ENCODE measurements around the gene GCH1. TPM values are rescaled to one million over a fixed set of nuclear protein-coding genes. Genes with fewer than 3 reads are reported as not detected.
"Not testable (repeated sequence)": the region's sequence is repeated elsewhere in the genome, so short reads cannot be mapped to it uniquely, and the experiment has no call there.

Gene GCH1, protein sequence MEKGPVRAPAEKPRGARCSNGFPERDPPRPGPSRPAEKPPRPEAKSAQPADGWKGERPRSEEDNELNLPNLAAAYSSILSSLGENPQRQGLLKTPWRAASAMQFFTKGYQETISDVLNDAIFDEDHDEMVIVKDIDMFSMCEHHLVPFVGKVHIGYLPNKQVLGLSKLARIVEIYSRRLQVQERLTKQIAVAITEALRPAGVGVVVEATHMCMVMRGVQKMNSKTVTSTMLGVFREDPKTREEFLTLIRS
- polyA plus RNA-seq (2013, experiment 1 of 2; ENCODE audit: insufficient read length), result 1.2 TPM
- polyA plus RNA-seq (2013, experiment 2 of 2; ENCODE audit: insufficient read length), result 1.2 TPM

DNA sequence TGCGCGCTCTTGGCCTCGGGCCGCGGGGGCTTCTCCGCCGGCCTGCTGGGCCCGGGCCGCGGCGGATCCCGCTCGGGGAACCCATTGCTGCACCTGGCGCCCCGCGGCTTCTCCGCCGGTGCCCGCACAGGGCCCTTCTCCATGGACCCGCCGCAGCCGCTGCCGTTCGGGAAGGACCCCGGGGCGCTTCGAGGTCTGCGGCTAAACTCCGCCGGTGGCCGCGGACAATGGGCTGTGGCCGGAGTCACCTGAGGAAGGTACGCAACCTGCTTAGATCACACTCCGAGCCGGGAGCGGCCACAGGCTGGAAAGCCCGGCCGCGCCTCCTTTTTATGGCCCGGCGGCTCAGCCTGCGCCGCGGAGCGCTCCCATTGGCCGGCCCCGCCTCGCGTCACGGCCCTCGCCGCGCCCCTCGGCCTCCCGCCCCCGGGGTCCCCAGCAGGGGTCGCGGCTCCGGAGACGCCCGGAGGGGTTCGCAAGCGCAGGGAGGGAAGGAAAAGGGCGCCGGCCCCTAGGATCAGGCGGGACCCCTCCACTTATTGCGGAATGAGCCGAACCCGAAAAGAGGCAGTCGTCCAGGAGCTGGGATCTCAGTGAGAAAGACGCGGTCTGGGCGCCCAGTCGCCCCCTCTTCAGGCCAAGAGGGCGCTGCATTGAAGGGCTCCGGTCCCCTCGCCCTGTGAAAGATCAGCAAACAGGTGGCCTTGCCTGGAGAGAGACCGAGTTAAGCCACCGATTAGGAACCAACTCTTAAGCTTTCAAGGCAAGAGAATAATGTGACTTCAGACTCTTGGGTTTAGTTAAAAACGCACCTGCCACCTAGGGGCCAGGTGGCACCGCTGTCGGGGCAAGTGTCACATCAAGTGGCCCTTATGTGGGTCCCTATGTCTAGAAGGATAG, at the start of gene GCH1:
GCH1 (minus strand) TSS at position 306 of the 900 bp plus-strand sequence; CDS start at position 143, 163 bp downstream.
- DNase-seq, result peak; percentile 39

DNA sequence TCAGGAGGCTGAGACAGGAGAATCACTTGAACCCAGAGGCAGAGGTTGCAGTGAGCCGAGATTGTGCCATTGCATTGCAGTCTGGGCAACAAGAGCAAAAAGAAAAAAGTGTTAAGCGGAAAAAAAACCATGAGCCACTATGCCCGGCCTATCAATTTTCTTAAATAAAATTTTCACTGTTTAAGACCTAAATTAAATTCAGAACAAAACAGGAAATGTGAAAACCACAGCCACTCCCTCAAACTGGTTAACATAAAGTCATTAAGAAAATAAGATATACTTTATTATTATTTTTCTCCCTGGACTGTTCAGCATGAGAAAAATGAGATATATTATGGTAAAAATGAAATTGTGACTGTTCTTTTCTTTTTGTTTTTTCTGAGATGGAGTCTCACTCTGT, 44.6 kb upstream of the GCH1 start:
- DNase-seq, result no peak

DNA sequence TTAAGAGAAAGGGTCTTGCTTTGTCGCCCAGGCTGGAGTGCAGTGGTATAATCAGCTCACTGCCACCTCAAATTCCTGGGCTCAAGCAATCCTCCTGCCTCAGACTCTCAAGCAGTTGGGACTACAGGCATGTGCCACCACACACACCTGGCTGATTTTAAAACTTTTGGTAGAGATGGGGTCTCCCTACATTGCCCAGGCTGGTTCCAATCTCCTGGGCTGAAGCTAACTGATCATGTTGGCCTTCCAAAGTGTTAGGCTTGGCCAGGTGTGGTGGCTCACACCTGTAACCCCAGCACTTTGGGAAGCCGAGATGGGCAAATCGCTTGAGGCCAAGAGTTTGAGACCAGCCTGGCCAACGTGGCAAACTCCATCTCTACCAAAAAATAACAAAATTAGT, 43.9 kb upstream of the GCH1 start:
- no peak for DNase-seq

DNA sequence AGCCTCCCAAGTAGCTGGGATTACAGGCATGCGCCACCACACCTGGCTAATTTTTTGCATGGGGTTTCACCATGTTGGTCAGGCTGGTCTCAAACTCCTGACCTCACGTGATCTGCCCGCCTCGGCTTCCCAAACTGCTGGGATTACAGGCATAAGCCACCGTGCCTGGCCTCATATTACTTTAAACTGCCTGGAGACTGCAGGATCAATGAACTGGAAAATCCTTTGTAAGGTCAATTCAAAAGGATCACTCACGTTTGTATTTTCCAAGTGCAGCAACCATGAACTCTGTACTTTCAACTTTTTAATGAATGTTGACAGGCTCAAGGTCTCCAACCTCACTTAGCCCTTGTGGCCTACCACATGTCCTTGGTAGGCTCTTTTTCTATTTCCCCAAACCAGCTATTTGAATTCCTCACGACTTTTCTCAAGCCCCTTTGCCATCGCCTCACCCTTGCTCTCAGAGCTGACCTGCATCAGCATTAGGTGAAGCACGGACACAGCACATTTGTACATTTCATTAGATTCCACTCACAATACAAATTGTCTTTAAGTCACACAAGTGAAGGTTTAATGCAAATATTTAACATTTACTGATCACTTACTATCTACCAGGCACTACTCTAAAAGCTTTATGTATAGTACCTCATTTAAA, 42.2 kb upstream of the GCH1 start:
- no peak for DNase-seq

DNA sequence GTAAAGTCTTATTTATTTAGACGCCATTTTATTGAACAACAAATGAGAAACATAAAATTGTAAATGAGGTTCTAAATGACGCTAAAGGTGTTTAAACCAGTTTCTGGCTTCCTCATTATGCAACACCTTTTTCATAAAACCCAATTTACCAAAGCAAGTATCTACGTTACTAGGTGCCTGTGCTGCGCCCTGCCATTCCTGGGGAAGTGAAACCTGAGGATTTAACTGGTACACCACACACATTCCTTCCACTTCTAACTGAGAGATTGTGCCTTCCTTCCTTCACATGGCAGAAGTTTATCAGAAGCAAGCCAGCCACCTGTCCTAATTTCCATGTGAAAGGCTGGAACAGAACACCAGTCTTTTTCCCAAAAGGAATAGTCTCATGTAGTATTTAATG, 40.3 kb upstream of the GCH1 start:
- DNase-seq, result no peak

DNA sequence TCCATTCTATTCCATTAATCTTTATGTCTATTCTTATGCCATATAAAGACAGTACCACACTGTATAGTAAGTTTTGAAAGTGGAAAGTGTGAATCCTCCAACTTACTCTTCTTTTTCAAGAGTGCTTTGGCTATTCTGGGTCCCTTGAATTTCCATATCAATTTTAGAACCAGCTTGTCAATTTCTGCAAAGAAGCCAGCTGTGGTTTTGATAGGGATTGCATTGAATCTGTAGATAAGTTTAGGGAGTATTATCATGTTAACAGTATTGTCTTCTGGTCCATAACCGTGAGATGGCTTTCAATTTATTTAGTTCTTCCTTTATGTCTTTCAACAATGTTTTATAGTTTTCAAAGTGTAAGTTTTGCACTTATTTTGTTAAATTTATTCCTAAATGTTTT, 34.2 kb upstream of the GCH1 start:
- no peak for DNase-seq

DNA sequence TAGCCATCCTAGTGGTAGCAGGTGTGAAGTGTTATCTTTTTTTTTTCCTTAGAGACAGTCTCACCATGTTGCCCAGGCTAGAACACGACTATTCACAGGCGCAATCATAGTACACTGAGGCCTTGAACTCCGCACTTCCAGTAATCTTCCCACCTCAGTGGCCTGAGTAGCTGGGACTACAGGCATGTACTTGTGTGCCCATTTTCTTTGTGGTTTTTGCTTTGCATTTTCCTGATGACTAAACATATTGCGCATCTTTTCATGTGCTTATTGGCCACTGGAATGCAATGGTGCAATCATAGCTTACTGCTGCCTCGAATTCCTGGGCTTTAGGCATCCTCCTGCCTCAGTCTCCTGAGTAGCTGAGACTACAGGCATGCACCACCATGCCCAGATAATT, 33.3 kb upstream of the GCH1 start:
- peak; percentile 53 for DNase-seq

DNA sequence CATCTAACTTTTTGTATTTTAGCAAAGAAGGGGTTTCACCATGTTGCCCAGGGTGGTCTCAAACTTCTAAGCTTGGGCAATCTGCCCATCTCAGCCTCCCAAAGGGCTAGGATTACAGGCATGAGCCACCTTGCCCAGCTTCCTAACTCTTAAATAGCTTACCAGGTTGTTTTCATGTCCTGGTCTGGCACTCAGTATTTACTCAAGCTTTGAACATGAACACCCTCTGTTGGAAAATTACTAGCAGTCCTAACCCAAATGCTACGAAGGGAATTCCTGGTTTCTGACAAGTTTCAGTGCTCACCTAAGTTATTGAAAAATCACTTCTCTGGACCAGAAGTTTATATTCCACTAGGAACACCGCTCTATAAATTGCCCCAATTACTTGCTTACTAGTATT, 32.5 kb upstream of the GCH1 start:
- no peak for DNase-seq

DNA sequence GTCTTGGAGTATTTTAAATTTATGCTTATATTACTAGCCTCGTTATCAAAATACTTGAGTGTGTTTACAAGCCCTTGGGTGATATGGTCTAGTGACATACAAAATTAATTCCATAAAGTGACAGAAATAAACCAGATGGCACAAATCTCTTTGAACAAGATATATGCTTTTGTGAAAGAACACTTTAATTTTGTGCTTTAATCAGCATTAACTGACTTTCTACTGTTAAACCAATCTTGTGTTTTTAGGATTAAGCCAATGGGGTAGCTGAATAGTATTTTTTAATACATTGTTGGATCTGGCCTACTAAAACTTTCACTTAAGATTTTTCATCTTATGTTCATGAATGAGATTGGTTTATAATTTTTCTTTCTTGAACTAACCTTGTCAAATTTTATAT, 30.4 kb upstream of the GCH1 start:
- no peak for DNase-seq

DNA sequence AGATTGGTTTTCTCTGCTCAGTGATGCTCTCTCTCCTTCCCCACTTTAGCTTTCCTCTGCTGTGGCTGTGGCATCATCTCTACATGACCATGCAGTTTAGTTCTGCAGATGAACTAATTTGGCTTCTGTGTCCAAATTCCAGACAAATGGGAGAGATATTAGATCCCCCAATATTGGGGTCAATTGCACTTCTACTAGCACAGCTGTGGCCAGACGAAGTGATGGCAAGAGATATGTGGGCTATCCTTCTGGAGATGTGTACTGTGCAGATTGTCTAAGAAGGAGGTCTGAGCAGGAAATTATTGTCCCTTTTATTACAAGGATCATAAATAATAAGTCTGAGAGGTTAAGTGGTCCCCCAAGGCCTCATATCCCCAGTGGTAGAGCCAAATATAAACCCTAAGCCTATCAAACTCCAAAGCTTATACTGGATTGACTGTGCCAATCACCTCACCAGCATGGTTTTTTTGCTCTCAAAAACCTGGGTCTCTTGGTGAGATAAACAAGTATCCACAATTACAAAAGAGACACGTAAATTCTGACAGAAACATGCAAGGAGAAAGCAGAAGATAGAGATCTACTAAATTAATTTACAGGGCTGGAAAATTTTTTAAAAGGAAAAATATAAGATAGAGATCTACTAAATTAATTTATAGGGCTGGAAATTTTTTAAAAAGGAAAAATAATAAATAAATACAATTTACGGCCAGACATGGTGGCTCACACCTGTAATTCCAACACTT, 29.1 kb upstream of the GCH1 start:
- no peak for DNase-seq

DNA sequence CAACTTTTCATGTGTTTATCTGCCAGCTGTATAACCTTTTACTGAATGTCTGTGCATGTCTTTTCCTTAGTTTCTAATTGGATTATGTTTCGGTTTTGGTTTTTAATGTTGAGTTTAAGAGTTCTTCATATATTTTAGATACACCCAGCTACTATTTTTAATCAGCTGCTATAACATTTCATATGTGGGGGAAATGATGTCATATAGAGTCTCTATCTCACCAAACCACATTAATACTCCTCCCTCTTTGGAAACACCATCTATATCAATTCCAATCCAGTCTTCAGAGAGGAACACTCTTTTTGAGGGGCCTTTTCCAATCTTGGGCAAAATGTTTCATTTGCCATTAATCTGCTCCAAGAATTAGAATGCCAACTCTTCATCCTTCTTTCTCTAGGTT, 28.5 kb upstream of the GCH1 start:
- DNase-seq, result no peak

DNA sequence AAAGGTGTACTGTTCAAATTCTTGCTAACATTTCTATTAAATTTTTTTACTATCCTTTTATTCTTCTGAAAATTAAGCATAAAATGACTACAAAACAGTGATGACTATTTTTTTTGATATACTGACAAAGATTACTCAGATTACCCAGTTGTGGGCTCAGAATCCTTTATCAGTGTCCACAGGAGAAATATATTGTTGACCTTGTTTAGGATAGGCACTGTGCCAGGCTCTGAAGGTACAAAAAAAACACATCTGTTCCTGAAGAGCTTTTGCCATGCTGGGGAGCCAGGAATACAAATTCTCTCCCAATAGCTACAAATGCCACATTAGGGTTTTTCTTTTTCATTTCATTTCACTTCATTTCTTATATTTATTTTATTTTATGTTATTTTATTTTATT, 26.9 kb upstream of the GCH1 start:
- no peak for DNase-seq

DNA sequence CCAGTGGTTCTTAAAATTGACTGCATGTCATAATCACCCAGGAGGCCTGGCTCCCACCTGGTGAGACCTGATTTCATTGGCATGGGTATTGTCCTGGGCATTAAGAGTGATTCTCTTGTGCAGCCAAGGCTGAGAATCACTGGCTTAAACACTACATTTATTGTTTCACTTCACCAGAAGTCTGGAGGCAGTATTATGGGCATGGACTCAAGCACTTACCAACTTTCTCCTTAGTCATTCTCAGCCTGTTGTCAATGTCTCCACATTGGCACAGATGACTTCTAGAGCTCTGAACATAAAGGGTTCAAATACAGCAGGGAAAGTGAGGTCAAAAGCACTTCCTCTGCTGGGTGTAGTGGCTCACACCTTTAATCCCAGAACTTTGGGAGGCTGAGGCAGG, 25.6 kb upstream of the GCH1 start:
- no peak for DNase-seq

DNA sequence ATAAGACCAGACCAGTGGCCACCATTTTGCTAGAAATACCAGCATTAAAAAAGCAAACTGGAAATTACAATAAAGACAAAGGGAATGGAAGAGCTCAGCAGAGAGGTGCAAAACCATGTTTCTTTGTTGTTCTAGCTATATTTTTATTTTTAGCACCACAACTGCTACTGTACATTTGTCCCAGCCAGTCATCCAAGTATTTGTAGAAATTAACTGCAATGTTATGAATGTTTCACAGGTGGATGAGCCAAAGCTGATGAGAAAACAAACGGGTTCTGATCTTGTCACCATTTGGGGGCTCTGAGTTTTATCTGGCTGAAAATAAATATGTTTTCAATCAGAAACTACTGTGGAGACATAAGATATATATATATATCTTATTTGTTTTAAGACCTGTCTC, 24.9 kb upstream of the GCH1 start:
- DNase-seq, result no peak

DNA sequence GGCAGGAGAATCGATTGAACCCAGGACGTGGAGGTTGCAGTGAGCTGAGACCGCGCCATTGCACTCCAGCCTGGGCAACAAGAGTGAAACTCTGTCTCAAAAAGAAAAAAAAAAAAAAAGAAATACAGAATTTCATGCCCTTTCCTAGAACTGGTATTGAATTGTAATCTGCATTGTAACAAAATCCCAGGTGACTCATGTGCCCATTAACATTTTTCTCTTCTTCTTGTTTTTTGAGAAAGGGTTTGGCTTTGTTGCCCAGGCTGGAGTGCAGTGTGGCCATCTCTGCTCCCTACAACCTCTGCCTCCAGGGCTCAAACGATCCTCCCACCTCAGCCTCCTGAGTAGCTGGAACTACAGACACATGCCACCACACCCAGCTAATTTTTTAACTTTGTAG, 23.9 kb upstream of the GCH1 start:
- DNase-seq, result not testable (repeated sequence)

DNA sequence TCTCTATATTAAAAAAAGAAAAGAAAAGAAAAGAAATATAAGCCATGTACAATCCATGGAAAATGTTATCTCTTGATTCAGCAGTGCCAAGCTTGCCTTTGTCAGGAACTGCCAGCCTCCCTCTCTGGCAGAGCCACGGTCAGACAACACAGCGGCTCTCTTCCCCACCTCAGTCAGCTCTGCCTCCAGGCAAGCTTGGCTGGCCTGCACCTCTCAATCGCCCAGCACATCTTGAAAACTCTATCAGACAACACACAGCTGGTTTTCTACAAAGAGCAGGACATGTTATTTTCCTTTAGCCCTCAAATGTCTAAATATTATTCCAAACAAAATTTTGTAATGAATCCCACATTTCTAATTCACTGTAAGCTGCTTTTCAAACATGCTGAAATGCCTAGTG, 20.0 kb upstream of the GCH1 start:
- no peak for DNase-seq

DNA sequence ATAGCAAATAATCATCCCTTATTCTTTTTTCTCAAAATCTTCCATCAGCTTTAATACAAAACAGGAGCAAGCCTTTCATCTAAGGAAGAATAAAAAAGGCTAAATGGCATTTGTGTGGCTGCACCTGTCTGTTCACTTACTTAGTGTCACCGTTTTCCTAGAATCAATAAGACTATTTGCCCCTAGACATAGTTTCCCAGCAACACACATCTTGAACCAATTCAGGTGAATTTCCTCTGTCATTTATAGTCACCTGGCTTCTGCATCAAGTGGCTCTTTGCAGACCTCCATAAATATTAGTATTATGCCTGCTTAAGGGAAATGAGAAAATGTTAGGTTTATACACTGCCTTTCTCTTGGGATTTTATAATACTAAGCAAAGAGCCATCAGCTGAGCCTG, 17.4 kb upstream of the GCH1 start:
- no peak for DNase-seq

DNA sequence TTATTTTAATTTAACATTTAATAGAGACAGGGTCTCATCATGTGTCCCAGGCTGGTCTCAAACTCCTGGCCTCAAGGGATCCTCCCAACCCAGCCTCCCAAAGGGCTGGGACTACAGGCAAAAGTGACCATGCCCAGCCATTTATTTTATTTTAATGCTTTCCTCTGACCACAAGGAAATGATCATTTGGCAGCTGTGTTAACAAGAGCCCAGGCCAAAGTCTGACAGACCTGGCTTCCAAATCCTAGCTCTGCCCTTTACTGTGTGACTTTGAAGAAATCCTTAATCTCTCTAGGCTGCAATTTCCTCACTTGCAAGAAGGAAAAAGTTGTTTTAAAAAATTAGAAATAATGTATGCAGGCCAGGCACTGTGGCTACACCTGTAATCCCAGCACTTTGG, 16.7 kb upstream of the GCH1 start:
- DNase-seq, result no peak

DNA sequence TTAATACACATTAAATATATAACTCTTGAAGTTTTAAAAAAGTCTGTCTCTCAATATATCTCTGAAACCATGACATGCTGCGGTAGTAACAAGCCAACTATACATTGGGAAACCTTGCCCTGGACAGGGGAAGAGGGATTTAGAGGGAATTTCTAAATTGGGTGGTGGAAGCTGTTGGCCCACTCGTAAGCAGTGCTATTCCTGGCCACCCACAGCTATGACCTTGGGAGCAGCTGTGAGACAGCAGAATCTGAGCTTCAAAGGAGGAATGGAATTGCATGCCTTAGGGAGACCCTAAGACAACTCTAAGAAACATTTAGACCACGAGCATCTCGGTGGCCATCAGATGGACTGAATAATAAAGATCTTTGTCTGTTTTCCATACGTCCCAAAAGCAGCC, 15.8 kb upstream of the GCH1 start:
- DNase-seq, result no peak

DNA sequence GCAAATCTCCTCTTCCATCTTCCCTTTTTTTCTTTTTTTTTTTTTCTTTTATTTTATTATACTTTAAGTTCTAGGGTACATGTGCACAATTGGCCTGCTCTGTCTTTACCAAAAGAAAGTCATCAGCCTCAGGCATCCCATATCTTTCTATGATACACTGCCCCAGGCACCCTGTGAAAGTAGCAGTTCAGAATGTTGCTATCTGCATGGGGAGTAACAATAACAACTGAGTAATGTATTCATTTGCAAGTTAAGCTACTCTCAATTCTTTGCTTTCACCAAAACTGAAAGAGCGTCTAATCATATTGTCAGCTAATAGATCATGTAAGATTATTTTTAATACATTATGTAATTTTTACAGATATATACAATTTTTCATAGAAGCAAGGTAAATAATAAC, 13.5 kb upstream of the GCH1 start:
- no peak for DNase-seq

DNA sequence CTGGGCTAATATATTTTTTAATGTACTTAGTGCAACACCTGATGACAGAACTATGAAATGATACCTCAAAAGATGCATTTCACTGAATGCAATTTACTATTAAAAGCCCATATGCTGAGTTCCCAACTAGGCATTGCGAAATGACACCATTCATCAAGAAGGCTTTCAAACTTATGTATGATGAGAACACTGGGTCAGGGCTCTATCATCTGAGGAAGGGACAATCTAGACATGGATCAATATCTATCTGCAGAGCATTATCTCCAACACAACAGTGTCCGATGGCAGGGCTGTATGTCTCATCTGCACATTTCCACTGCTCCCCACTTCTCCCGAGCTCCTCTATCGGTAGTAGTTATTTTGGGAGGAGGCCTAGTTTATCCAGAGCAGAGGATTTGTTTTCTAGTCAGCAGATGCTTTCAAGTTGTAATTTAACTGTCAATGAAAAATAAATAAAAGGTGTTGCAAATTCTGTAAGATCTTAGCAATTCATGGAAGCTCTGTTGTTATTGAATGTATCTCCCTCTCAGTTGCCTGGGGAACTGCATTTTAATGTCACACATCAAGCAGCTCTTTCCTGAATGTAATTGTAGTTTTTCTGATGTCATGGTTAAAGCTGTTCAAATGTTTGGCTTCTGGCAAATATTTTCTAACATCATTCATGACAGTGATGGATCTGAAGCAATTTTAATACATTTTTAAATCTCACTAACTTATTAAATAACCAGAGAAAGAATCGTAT, 7.4 kb upstream of the GCH1 start:
- no peak for DNase-seq

DNA sequence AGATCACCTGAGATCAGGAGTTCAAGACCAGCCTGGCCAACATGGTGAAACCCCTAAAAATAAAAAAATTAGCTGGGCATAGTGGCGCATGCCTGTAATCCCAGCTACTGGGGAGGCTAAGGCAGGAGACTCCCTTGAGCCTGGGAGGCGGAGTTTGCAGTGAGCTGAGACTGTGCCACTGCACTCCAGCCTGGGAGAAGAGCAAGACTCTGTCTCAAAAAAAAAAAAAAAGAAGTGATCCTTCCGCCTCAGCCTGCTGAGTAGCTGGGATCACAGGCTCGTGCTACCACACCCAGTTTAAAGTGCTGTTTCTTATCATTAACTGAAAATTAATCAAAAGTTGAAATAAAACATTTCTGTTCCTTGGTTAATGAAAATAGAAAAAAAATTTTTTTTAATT, 6.3 kb upstream of the GCH1 start:
- not testable (repeated sequence) for DNase-seq

Data from fibroblast of skin of abdomen (primary cell).